ENCODE data around the gene ABCA1.

GRCh38 chr9:104948277-104948676 lies 20.3 kb upstream of the ABCA1 start:
- TF ChIP-seq ATF7 (IDR thresholded peaks at IDR 0.05) (no peak), ATF7 (CRISPR knock-in tag; IDR thresholded peaks at IDR 0.05) (no peak), HDAC2 (CRISPR knock-in tag; IDR thresholded peaks at IDR 0.05) (no peak), MLX (CRISPR knock-in tag; IDR thresholded peaks at IDR 0.05) (no peak), NFIB (CRISPR knock-in tag; IDR thresholded peaks at IDR 0.05; ENCODE audit: borderline replicate concordance) (no peak), ZSCAN29 (CRISPR knock-in tag; conservative IDR thresholded peaks at IDR 0.05) (no peak), CTCF (CRISPR knock-in tag; IDR thresholded peaks at IDR 0.05) (no peak)
